NCI-H1417 treated with DMSO at 0.1 percent for 48 hours (cell line): ENCODE measurements around the gene ADPRM.

Source experiments
- DNase-seq: peaks from one replicate; lab custom pipeline; 2025; lab: John Stamatoyannopoulos, UW

ADPRM gene

DNA sequence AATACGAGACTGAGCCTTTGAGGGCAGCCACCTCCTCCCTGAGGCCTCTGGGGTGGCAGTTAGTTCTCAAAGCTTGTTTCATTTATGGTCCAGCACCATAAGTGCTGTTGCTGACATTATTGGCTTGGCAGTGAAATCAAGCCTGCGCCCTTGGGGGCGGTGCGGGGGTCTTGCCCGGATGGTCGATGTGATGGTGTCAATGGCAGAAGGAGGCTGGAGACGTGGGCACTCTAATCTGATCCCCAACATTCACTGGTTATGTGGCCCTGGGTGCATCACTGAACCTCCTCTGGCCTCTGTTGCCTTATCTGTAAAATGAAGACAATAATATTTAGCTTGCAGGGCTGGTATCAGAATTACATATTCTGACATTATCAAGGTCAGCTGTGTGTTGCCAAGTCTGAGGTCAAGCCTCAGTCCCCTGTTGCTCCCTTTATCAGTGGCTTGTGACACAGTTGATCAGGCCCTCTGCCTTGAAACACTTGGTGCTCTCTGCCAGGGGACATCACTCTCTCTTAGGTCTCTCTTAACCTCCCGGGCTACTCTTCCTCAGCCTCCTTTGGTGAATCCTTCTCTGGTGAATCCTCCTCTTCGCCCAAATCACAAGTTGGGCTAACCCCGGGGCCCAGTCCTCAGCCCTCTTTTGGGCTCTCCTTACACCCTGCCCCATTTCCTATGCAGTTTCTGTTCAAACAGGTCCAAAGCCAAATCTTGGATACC is 44.2 kb downstream of the ADPRM start:
- DNase-seq: no peak

DNA sequence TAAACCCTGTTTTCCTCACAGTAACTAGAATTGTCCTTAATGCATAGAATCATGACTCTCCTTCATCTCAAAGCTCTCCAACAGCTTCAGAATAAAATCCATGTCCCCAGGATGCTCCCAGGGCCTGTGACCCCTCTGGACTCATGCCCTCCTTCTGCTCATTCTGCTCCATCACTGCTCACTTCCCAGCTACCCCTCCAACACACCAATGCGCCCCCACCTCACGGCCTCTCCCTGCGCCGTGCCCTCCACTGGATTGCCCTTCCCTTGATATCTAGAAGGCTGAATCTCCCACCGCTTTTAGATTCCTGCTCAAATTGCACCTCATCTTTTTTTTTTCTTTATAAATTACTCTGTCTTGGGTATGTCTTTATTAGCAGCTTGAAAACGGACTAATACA is 45.0 kb downstream of the ADPRM start:
- DNase-seq: no peak

DNA sequence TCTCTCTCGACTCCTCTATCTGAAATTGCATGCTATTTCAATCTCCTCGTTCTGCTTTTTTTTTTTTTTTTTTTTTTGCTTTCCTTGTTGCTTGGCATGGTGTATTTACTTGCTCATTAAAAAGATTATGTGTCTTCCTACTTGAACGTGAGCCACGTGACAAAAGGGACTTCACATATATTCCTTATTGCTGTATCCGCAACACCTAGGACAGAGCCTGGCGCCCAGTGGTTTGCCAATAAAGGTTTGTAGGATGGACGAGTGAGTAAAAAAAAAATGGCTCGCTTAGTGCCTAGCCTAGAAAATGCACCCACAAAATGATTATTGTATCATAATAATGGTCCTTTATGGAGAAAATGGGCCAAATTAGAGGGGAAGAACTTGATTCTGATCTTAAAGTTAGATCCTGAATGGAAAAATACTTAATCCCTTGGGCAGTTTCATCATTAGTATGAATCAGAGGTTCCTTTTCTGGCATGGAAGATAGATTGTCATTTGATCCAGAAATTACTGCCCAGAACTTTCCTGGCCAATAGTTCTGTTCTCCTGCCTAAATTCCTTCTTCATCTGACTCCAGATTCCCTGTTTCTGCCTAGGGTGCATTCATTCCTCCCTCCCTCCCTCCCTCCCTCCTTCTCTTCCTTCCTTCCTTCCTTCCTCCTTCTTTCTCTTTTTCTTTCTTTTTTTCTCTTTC is 46.1 kb downstream of the ADPRM start:
- DNase-seq: no peak

DNA sequence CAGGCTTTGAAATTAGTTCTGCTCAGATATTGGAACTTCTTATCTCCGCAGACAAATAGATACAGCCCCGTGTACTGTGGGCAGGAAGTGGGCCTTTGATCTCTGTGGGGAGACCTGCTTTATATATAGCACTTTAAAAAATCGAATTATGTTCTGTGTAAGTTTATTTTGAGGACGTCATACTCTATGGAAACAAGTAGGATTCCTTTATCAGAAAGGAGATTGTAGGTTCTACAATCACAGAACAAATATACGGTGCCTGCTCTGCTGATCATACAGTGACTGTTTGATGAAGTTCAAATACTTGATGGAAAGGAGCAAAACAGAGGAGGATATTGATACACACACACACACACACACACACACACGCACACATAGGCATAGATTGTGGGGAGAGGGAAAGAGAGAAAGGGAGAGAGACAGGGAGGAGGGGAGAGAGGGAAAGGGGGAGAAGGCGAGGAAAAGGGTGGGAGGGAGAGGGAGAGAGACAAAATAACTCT is 47.2 kb downstream of the ADPRM start:
- no peak for DNase-seq

DNA sequence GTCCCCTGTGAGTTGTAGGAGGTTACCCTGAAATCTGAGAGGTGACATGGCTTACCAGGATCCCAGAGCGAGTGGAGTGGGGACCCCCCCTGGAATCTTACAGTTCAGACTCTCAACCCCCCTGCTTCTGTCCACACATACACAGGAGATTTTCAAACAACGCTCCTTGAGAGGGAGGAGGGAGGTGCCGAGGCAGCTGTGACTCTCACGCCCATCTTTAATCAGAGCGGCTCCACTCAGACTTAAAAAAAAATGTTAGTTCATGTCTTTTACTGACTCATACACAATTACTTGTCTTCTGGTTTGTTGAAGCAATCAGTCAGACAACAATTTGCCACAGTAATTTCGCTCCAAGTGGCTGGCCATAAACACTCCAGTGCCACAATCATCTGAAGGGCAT is 47.8 kb downstream of the ADPRM start:
- no peak for DNase-seq

DNA sequence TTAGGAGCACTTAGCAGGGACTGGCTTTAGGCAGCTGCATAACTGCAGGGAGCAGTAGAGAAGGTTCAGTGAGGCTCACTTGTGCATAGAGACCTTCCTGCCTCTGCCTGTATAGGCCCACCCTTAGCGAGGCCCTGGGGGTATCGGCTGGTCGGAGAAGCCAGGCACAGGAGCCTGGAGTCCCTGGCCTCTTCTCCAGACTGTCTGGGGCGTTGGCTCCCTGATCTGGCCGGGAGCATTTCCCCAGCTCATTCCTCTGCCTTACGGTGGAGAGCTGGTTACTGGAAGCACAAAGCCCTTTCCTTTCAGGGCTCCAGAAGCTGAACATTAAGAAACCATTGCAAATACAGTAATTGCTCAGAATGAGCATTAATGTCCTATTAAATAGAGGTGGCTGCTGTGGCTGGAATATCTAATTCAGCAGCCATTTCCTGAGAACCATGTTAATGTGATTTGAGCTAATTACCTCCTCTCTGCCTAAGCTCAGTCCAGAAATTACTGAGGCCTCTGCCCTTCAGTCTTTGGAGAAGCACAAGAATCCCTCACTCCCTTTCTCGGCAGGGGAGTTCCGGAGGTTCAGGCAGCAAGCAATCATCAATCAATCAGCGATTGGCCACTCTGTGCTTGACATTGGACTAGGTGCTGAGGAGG is 51.3 kb downstream of the ADPRM start:
- no peak for DNase-seq

DNA sequence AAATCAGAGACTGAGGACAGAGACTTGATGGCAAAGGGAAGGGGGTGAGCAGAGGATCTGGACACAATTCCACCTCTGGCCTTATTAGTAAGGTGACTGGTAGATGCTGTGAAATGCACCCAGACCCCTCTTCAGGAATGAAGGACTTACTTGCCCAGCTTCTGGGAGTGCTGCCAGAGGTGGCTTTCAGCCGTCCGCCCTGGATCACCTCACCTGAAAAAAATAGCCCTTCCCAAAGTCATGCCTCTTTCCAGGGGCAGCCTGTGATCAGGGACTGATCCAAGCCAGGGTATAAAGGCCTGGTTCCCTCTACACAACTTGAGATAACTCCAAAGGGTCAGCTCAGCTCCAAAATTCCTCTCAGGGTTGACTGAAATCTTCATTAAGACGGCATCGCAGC is 52.8 kb downstream of the ADPRM start:
- no peak for DNase-seq

DNA sequence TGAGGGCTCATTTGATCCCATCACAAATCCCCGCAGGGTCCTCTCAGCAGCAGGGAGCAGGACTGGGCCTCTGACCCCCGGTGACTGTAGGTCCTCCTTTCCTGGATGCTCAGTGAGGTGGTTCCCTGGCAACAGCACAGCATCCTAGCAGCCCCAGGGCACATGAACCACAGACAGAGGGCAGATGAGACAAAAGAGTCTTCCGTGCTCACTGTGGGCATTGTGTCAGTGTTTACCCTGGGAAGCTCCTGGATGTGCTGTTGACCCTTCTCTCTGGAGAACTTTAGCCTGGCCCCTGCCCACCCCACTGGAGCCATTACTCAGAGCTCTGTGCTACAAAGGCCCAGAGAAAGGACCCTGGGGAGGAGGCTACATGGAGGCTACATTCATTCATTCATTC is 54.2 kb downstream of the ADPRM start:
- no peak for DNase-seq

DNA sequence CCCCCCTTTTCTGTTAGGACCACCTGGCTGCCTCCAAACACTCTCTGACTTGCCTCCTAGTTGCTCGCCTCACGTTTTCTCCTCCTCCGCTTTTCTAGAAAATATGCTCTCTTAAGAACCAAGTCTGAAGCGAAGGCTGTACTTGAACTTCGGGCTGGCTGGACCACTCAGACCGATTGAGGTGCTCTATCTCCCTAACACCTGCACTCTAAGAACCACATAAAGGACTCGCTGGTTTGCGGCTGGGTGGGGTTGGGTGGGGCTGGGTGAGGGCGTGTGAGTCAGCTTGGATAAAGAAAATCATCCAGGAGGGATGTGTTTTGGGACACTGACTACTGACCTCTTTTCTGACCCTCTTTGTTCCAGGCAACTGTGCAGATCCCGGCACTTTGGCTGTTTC is 55.3 kb downstream of the ADPRM start:
- no peak for DNase-seq

DNA sequence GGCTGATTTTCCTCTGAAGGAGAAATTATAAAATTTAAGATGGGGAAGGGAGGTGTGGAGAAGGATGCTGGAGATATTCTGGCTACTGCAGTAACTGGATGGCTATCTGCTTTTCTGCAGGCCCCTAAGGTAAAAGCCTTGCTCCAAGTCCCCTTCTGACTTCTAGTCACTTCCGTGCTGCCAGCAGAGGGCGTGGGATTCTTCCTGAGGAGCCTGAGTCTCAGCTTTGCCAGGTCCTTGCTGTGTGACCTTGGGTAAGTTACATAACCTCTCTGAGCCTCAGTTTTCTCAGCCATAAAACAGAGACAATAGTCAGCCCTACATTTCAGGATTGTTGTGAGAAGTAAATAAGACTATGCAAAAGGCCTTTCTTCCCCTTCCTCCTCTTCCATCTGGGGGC is 56.7 kb downstream of the ADPRM start:
- DNase-seq: no peak

DNA sequence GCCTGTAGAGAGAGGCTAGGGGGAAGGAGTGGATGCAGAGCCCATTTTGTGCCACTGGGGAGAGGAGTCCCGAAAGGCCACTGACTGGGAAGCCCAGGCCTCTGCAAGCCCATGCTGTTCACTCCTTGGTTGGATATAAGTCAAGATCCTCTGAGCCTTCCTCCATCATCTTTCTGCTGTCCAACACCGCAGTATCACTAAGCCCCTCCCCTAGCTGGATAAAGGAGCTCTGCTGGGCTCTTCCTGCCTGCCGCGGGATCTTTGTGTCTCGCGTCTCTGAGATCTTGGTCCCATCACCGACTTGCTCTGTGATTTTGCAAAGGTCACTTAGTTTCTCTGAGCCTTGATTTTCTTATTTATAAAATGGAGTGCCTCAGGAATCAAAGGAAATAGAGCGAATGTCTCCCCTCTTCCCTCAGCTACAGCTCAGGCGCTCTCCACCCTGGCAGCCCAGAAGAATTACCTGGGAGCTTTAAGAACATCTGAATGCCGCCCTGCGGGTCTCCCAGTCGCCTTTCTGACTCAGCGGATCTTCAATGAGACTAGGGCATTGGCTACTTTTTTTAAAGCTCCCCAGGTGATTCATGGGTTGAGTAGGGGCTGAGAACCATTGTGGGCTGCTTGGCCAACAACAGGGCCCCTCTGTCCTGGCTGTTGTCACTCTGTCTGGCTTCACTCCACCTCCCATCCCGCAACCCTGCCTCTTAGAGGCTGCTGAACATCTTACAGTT is 57.6 kb downstream of the ADPRM start:
- DNase-seq: no peak

DNA sequence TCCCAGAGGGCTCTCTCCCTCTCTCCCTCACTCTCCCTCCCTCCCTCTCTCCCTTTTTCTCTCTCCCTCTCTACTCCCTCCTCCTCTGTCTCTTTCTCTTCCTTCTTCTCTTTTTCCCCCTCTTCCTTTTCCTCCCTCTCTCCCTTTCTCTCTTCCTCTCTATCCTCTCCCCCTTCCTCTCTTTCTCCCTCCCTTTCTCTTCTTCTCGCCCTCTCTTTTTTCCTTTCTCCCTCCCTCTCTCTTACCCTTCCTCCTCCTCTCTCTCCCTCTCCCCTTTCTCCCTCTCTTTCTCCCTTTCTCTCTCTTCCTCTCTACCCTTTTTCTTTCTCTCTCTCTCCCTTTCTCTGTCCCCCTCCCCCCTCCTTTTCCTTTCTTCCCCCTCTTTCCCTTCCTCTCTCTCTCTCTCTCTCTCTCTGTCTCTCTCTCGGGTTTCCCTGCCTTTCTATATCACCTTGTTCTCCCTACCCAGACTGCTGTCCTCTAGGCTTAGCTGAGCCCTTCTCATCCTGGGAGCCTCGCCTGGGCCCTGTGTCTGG is 58.3 kb downstream of the ADPRM start:
- DNase-seq: no peak

DNA sequence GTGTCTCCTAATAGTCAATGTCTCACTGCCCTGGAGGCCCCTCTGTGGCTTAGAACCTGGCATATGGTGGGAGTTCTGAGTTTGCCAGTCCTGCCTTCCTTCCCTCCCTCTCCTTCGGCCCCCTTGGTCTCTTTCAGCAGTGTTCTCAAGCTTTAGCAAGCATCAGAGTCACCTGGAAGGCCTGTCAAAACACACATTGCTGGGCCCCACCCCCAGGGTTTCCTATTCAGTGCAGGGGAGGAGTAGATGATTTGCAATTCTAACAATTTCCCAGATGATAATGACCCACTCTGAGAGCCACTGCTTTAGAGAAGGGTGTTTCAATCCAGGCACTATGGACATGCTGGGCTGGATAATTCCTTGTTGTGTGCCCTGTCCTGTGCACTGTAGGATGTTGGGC is 58.8 kb downstream of the ADPRM start:
- no peak for DNase-seq

DNA sequence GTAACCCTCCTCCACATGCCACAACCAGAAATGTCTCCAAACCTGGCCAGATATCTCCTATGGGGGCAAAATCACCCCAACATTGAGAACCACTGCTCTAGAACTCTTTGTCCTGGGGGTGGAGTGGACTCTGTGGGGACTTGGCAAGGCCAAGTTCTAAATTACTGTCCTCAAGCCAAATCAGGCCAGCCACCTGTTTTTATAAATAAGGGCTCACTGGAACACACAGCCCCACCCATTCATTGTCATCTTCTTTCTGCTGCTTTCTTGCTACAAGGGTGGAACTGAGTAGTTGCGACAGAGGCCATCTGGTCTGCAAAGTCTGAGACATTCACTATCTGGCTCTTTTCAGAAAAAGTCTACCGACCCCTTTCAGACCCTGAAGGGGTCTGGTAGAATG is 59.2 kb downstream of the ADPRM start:
- no peak for DNase-seq

DNA sequence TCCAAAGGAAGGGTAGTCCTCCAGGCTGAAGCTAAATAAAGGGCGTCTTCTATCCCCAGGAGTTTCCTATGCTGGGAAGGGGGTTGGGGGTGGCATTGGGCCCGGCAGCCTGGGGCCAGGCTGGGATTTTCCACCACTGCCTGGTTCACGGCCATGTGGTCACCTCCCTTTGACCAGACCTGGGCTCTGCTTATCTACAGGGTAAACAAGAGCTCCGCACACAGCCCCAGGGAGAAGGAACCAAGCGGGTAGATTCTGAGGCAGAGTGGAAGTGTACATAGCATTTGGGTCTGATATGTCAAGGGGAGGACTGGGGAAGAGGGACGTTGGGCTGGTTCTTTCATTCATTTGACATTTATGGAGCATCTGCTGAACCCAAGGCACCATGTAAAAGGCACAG is 59.7 kb downstream of the ADPRM start:
- DNase-seq: no peak

DNA sequence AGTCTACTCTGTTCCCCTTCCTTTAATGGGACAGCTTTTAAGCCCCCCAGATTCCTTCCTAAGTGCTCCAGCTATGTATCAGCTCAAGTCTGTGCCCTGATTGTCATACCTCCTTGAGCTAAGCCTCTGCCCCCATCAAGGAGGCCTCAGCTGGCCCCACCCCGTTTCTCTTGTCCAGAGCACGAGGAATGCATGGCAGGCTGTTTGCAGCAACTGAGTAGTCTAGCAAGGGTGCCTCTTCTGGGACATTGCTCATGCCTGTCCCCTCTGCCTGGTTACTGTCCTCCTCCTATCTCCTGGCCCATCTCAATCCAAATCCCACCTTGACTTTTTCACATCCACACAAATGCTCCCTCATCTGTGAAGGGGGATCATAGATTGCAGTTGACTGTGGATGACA is 60.3 kb downstream of the ADPRM start:
- DNase-seq: no peak

DNA sequence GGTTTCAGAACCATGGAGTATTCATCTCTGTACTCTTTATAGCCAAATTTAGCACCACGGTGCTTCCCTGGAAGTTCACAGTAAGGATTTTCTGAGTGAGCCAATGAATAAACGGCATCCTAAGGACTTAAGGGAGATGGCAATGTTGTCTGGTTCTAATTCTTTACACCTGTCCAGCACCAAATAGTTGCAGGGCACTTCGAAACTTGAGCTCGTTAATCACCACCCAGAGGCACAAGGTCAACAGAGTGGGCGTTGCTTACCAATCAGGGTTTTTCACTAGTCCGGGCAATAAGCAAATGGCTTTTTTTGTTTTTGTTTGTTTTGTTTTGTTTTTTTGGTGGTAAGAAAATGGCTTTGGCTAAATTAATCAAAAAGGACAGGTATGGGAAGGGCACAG is 60.7 kb downstream of the ADPRM start:
- no peak for DNase-seq
